ENCODE measurements around the gene SDC3.

GRCh38 chr1:30914587-30914922 is 6.0 kb upstream of the SDC3 start:
- TF ChIP-seq, protein P1, sequence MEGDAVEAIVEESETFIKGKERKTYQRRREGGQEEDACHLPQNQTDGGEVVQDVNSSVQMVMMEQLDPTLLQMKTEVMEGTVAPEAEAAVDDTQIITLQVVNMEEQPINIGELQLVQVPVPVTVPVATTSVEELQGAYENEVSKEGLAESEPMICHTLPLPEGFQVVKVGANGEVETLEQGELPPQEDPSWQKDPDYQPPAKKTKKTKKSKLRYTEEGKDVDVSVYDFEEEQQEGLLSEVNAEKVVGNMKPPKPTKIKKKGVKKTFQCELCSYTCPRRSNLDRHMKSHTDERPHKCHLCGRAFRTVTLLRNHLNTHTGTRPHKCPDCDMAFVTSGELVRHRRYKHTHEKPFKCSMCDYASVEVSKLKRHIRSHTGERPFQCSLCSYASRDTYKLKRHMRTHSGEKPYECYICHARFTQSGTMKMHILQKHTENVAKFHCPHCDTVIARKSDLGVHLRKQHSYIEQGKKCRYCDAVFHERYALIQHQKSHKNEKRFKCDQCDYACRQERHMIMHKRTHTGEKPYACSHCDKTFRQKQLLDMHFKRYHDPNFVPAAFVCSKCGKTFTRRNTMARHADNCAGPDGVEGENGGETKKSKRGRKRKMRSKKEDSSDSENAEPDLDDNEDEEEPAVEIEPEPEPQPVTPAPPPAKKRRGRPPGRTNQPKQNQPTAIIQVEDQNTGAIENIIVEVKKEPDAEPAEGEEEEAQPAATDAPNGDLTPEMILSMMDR (IDR thresholded peaks at IDR 0.05), result no peak
- no peak for TF ChIP-seq ZFX (IDR thresholded peaks at IDR 0.05; ENCODE audit: borderline replicate concordance)
